Left lung (tissue), 10 donors: Measurements from ENCODE around the gene PEX7. TPM values are rescaled to one million over a fixed set of nuclear protein-coding genes. Genes with fewer than 3 reads are reported as not detected.

Experiments used
- ATAC-seq: fragments of 200-7000 bp; cut with Tn5 transposase; one replicate; pipeline ENCODE4 v1.9.1; 2020; ENCODE audit warnings: moderate library complexity
- DNase-seq, 4 donors: peaks; one replicate each; pipeline ENCODE4 v3.0.0-alpha.2; 2013 to 2020
- H3K27ac ChIP-seq, 2 donors: fragments of 200-600 bp; sonication (generic) in 1 of 2; one replicate each; pipeline versions ENCODE4 v1.5.0 to v1.8.0; 2020 to 2021
- H3K27me3 ChIP-seq, 2 donors: fragments of 200-600 bp; sonication (generic) in 1 of 2; one replicate each; pipeline versions ENCODE4 v1.5.0 to v1.8.0; 2020 to 2021
- H3K36me3 ChIP-seq, 2 donors: fragments of 200-600 bp; sonication (generic) in 1 of 2; one replicate each; pipeline versions ENCODE4 v1.5.0 to v1.8.0; 2020 to 2021
- H3K4me1 ChIP-seq, 2 donors: fragments of 200-600 bp; one replicate each; pipeline ENCODE4 v1.8.0; 2021
- H3K4me3 ChIP-seq, 2 donors: fragments of 200-600 bp; sonication (generic) in 1 of 2; one replicate each; pipeline versions ENCODE4 v1.5.0 to v1.8.0; 2020 to 2021; ENCODE audit warnings: mild to moderate bottlenecking in 1 of 2
- H3K9me3 ChIP-seq, 2 donors: fragments of 200-600 bp; sonication (generic) in 1 of 2; one replicate each; pipeline versions ENCODE4 v1.5.0 to v1.8.0; 2020 to 2021
- CTCF ChIP-seq, 2 donors: fragments of 200-600 bp; sonication (generic) in 1 of 2; IDR thresholded peaks; one replicate each; pipeline versions ENCODE4 v1.5.0 to v1.8.0; 2021; ENCODE audit warnings: antibody characterized with exemption in 2 of 2
- intact Hi-C, 2 donors: fragments of 100-400 bp; cut with DNase I; formaldehyde crosslinking; loops; one replicate each; pipeline versions ENCODE4 v1.11.2 to v1.14.2; 2022
- polyA plus RNA-seq, 6 donors: library from polyadenylated mRNA; unstranded; fragments of 120-200 nt; gene quantifications; one replicate each; pipeline ENCODE4 v1.2.1, GENCODE V29; 2013; ENCODE audit not compliant: insufficient read length in 6 of 6
- total RNA-seq, 2 donors: library from RNA; stranded (reverse); fragmentation: NEBNext Ultra II Directional; extraction: Animal tissue kit (Norgen Biotek cat#: 25700); gene quantifications; one replicate each; pipeline ENCODE4 v1.2.1, GENCODE V29; 2021
- donor health status: DM: no; HTN: yes; CAD: no.
- donor health status: DM: no; HTN: no; CAD: no.

The PEX7 gene
- total and polyA plus RNA-seq, 8 donors, result 6.8 to 12.0 (median 8.8) TPM

GRCh38 chr6:136950436-136951126 is 128.2 kb downstream of the PEX7 start:
- TF ChIP-seq CTCF (IDR thresholded peaks at IDR 0.05), result no peak
- ATAC-seq, result no peak

GRCh38 chr6:136952714-136953260 is 130.4 kb downstream of the PEX7 start:
- intact Hi-C loops, result no loop called here
- TF ChIP-seq CTCF (IDR thresholded peaks at IDR 0.05), result no peak

More at GRCh38 chr6:136950436-136951126, 128.2 kb downstream of the PEX7 start:
- Histone ChIP-seq H3K9me3 (no peaks in the 10 kb centered on the region), H3K27me3 (no peaks in the 10 kb centered on the region), H3K4me3 (no peak overlapping the region), H3K27ac (no peak overlapping the region), H3K36me3 (no peaks in the 10 kb centered on the region), H3K4me1 (no peaks in the 10 kb centered on the region)
- no peak for DNase-seq
- intact Hi-C loops, result no loop called here

GRCh38 chr6:136955123-136955522 is 132.7 kb downstream of the PEX7 start:
- H3K27ac ChIP-seq, result no peak overlapping the region

More at GRCh38 chr6:136952714-136953260, 130.4 kb downstream of the PEX7 start:
- peaks cover 0 to 8% of the 10 kb centered on the region in 2 donors for H3K27me3 ChIP-seq
- ATAC-seq (no peak), DNase-seq (no peak)
- no peak overlapping the region for H3K4me3 ChIP-seq
- H3K27ac ChIP-seq, result no peak overlapping the region
- no peaks in the 10 kb centered on the region for H3K36me3 ChIP-seq
- no peaks in the 10 kb centered on the region for H3K4me1 ChIP-seq
- H3K9me3 ChIP-seq, result no peaks in the 10 kb centered on the region

GRCh38 chr6:136956590-136957544 is 134.5 kb downstream of the PEX7 start:
- no peak overlapping the region for H3K4me3 ChIP-seq
- no peaks in the 10 kb centered on the region for H3K4me1 ChIP-seq
- intact Hi-C loops, result no loop called here
- no peak for TF ChIP-seq CTCF (IDR thresholded peaks at IDR 0.05)
- no peak for ATAC-seq
- peak in 1 of 4 donors; percentile 22 for DNase-seq
- peaks cover 0 to 13% of the 10 kb centered on the region in 2 donors for H3K27me3 ChIP-seq
- no peaks in the 10 kb centered on the region for H3K9me3 ChIP-seq
- no peaks in the 10 kb centered on the region for H3K36me3 ChIP-seq
- no peak overlapping the region for H3K27ac ChIP-seq

More at GRCh38 chr6:136955123-136955522, 132.7 kb downstream of the PEX7 start:
- no peaks in the 10 kb centered on the region for H3K36me3 ChIP-seq
- H3K9me3 ChIP-seq, result no peaks in the 10 kb centered on the region
- no peak overlapping the region for H3K4me3 ChIP-seq
- H3K27me3 ChIP-seq, result peaks cover 0 to 13% of the 10 kb centered on the region in 2 donors
- no peak for ATAC-seq
- no peaks in the 10 kb centered on the region for H3K4me1 ChIP-seq
- no peak for DNase-seq
- no peak for TF ChIP-seq CTCF (IDR thresholded peaks at IDR 0.05)
- intact Hi-C loops, result no loop called here

GRCh38 chr6:136958168-136958567 is 135.8 kb downstream of the PEX7 start:
- H3K27ac ChIP-seq, result no peak overlapping the region
- H3K4me1 ChIP-seq, result no peaks in the 10 kb centered on the region
- H3K9me3 ChIP-seq, result no peaks in the 10 kb centered on the region
- H3K27me3 ChIP-seq, result peaks cover 0 to 13% of the 10 kb centered on the region in 2 donors
- no peak for ATAC-seq
- intact Hi-C loops, result no loop called here
- no peak for TF ChIP-seq CTCF (IDR thresholded peaks at IDR 0.05)
- DNase-seq, result no peak
- no peaks in the 10 kb centered on the region for H3K36me3 ChIP-seq
- no peak overlapping the region for H3K4me3 ChIP-seq
